ENCODE data around the gene ZMAT5.
A peak's percentile ranks its signal among the peaks of the same experiment; 100 is the strongest.

ZMAT5 gene

DNA sequence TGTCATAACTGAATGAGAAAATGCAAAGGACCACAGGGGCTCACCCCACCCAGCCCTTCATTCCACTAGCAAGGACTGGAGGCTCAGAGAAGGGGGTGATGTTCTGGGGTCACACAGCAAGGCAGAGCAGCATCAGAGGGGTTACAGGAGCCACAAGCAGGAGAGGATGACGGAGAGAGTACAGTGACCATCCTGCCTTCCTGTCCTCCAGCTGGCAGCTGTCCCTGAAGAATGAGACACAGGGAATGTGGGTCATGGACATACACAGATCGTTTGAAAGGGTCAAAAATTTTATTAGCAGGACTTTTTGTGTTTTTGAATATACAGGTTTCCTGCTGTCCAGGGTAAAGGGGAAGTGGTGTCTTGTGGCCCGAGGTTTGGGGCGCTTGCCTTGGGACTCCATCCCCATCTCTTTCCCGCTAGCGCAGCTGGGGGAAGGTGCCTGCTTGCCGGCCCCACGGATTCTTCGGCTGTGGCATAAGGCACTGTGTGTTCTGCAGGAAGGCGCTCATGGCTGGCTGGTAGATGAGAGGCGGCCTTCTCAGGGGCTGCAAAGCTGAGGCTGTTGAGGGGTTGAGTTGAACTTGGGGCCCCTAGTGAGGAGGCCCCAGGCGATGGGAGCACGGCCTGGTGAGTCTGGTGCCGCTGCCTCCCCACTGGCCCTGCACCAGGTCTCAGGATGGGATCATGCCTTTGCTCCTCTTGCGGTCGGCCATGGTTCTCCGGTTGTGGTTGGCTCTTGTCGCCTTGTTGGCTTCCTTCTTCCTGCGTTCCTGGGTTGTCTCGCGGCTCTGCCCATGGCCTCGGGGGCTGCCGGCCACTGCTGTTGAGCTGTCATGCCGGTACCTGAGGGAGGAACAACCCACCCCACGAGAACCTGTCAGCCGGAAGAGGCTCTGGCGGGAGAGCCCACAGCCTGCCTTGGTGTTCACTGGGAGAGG is 21.8 kb upstream of the ZMAT5 start:
- no peak for DNase-seq
- in situ Hi-C loops (cut with MboI; ENCODE audit: low pct_unique_long_range_greater_than_20kb, low sequenced_read_pairs): no loop called here

DNA sequence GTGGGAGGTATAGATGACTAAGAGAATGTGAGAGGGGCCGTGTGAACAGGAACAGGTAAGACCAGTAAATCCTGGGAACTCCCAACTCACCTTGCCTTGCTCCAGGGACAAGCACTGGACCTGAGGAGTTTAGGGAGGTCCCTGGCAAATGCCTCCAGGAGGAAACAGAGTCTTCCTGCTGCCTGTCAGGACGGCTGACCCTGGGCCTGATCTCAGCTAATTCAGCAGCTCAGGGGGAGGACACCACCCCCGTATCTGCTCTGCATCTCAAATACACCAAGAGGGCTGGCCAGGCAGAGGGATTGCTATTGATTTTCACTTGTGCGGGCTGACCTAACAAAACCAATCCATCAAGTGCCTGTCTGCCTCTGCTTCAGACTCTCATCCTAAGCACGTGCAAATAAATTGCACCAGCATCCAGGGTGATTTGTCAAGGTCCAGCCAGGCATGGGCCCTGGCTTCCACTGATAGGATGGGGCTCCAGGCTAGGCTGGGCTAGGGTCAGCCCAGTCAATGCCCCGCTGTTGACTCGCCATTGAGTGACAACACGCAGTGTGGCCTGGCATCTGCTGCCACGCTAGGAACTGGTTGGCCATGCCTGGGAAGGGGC is 20.7 kb upstream of the ZMAT5 start:
- in situ Hi-C loops (cut with MboI; ENCODE audit: low pct_unique_long_range_greater_than_20kb, low sequenced_read_pairs): no loop called here
- DNase-seq: no peak

GRCh38 chr22:29786031-29786430 is 19.2 kb upstream of the ZMAT5 start:
- DNase-seq: no peak
- in situ Hi-C loops (cut with MboI; ENCODE audit: low pct_unique_long_range_greater_than_20kb, low sequenced_read_pairs): no loop called here

GRCh38 chr22:29784451-29785361 is 17.9 kb upstream of the ZMAT5 start:
- in situ Hi-C loops (cut with MboI; ENCODE audit: low pct_unique_long_range_greater_than_20kb, low sequenced_read_pairs): no loop called here
- no peak for DNase-seq

- no peak for DNase-seq
- in situ Hi-C loops (cut with MboI; ENCODE audit: low pct_unique_long_range_greater_than_20kb, low sequenced_read_pairs): no loop called here
Measured at GRCh38 chr22:29782061-29782845, 15.4 kb upstream of the ZMAT5 start.

- in situ Hi-C loops (cut with MboI; ENCODE audit: low pct_unique_long_range_greater_than_20kb, low sequenced_read_pairs): no loop called here
Measured at GRCh38 chr22:29780748-29781676, 14.2 kb upstream of the ZMAT5 start.

GRCh38 chr22:29780220-29780619 is 13.4 kb upstream of the ZMAT5 start:
- DNase-seq: no peak
- in situ Hi-C loops (cut with MboI; ENCODE audit: low pct_unique_long_range_greater_than_20kb, low sequenced_read_pairs): no loop called here

More at GRCh38 chr22:29780748-29781676, 14.2 kb upstream of the ZMAT5 start:
- DNase-seq: no peak

GRCh38 chr22:29773233-29773632 is 6.4 kb upstream of the ZMAT5 start:
- in situ Hi-C loops (cut with MboI; ENCODE audit: low pct_unique_long_range_greater_than_20kb, low sequenced_read_pairs): no loop called here
- DNase-seq: no peak

GRCh38 chr22:29772170-29772641 is 5.4 kb upstream of the ZMAT5 start:
- peak; percentile 43 for DNase-seq

GRCh38 chr22:29769723-29770321 is 3.0 kb upstream of the ZMAT5 start:
- in situ Hi-C loops (cut with MboI; ENCODE audit: low pct_unique_long_range_greater_than_20kb, low sequenced_read_pairs): no loop called here
- DNase-seq: no peak

More at GRCh38 chr22:29772170-29772641, 5.4 kb upstream of the ZMAT5 start:
- in situ Hi-C loops (cut with MboI; ENCODE audit: low pct_unique_long_range_greater_than_20kb, low sequenced_read_pairs): no loop called here

DNA sequence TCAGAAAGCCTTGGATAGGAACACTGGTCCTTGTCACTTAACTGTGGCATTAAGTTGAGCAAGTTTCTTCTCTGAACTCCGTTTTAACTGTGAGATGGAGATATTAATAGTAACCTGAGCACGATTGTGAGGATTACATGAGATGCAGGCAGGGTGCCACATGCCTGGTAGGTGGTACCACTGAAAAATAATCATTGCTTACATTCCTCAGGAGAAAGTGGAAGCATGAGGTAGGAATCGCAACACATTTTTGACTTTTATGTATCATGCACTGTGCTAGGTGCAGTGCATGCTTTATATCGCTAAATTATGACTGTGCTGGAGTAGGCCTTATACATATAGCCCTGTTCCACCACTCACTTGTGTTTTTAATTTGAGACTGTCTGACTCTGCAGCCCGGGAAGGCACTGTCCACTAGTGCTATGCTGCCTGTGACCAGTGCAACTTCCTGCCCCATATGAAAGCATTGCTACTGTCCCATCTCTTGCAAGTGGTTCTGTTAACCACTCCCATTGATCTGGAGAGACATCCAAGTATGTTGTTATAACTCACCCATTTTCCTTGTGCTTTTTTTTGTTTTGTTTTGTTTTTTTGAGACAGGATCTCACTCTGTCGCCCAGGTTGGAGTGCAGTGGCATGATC is 1.4 kb upstream of the ZMAT5 start:
- no peak for DNase-seq
- in situ Hi-C loops (cut with MboI; ENCODE audit: low pct_unique_long_range_greater_than_20kb, low sequenced_read_pairs): no loop called here

- in situ Hi-C loops (cut with MboI; ENCODE audit: low pct_unique_long_range_greater_than_20kb, low sequenced_read_pairs): no loop called here
- DNase-seq: peak; percentile 95
Measured at GRCh38 chr22:29767171-29768051, 604 bp upstream of the ZMAT5 start, which contains the start of gene UQCR10. UQCR10 (plus strand) TSS chr22:29767369; CDS start chr22:29767399, 30 bp downstream.

- DNase-seq: no peak
- in situ Hi-C loops (cut with MboI; ENCODE audit: low pct_unique_long_range_greater_than_20kb, low sequenced_read_pairs): no loop called here
Measured at GRCh38 chr22:29765905-29766631, 739 bp downstream of the ZMAT5 start.

GRCh38 chr22:29762263-29762662 is 4.5 kb downstream of the ZMAT5 start:
- no peak for DNase-seq
- in situ Hi-C loops (cut with MboI; ENCODE audit: low pct_unique_long_range_greater_than_20kb, low sequenced_read_pairs): no loop called here

- in situ Hi-C loops (cut with MboI; ENCODE audit: low pct_unique_long_range_greater_than_20kb, low sequenced_read_pairs): no loop called here
- DNase-seq: no peak
Measured at GRCh38 chr22:29758959-29759358, 7.8 kb downstream of the ZMAT5 start.
